ENCODE results near the gene B3GLCT.

The B3GLCT gene

DNA sequence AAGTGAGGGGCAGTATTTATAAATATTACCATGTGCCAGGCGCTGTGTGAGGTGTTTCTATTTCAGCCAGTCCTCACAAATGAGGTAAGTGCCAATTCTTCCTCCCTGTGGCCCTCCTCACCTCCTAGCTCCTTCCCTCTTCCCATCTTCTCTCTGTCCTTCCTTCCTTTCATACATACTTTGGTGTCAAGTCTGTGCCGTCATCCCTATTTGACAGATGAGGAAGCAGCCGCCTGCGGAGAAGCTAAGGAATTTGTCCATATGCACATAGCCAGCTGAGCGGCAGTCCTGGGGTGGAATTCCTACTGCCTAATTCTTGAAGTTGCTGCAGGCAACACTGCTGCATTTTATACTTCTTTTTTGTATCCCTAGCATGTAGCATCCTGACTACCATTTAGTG is 150.8 kb downstream of the B3GLCT start:
- no peak for DNase-seq (ENCODE audit: low spot score)

DNA sequence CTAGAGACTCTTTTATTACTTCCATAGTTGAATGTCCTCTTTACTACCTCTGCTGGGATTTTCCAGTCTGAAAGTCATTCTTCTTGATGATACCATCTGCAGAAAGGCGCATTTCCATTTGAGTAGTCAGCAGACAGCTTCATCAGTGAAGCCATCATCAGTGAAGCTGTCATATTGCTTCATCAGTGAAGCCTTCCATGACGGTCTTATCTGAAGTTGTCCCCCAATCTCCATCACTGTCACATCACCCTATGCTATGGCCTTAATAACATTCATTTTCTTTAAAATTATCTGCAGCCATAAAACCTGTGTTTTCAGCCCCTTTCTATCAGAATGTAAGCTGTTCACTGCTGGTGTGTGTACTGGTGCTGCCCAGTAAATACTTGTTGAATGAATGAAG is 151.6 kb downstream of the B3GLCT start:
- no peak for DNase-seq (ENCODE audit: low spot score)

DNA sequence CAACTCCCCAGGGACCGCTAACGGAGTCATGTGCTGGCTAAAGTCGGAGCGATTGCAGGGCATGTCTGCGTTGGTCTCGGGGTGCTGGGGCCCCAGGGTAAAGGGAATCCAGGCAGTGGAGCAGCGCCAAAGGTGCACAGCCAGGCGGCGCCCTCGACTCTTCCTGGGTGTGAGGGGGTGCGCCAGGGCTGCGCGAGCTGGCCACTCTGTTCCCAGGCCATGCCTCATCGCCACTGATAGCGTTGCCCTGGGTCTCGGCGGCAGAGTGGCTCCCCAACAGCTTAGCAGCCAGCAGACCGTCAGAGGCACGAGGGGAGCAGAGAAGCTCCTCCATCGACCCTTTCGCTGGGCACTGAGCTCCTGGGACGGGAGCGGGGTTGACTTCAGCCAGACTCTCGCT is 152.7 kb downstream of the B3GLCT start:
- no peak for DNase-seq (ENCODE audit: low spot score)

DNA sequence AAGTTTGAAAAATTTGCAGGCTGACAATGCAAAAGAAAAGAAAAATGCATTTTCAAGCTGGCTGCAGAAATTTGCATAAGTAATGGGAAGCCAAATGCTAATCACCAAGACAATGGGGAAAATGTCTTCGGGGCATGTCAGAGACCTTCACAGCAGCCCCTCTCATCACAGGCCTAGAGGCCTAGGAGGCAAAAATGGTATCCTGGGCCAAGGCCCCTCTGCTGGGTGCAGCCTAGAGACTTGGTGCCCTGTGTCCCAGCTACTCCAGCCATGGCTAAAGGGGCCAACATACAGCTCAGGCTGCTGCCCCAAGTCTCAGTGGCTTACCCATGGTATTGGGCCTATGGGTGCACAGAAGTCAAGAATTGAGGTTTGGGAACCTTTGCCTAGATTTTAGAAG is 155.2 kb downstream of the B3GLCT start:
- DNase-seq (ENCODE audit: low spot score), result no peak

DNA sequence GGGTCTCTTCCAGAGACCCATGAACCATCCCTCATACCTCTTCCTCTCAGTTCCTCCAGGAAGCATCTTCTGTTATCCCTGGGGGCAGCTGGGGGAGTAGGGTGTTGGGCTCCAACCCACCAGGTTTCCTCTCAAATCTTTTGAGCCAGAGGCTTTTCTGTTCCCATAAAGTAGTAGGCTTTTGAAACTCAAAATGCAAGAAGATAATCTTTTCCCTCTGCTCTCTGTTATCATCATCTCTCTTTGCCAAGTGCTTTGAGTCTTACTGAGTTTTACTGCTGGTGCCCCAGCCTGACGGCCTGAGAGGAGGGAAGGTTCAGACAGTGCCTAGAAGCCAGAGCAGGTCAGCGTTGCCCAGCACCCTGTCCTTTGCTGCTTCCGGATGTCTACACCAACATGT is 157.2 kb downstream of the B3GLCT start:
- DNase-seq (ENCODE audit: low spot score), result no peak

DNA sequence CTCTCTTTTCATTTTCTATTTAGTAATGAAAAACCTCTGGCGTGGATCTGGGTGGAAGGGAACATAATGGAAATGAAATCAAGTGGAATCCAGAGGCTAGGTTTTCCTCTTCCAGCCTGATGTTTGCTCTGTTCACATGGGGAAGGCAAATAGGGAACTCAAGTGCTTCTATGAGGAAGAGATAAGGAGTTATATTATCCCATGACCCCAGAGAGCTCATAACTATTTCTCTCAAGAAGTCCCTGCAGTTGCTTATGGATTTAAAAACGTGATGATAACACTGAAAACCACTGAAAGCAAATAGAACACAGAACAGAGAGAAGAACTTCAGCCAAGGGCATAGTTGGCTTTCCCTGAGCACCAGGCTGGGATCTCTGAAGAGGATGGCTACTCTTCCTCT is 157.8 kb downstream of the B3GLCT start:
- DNase-seq (ENCODE audit: low spot score), result no peak

DNA sequence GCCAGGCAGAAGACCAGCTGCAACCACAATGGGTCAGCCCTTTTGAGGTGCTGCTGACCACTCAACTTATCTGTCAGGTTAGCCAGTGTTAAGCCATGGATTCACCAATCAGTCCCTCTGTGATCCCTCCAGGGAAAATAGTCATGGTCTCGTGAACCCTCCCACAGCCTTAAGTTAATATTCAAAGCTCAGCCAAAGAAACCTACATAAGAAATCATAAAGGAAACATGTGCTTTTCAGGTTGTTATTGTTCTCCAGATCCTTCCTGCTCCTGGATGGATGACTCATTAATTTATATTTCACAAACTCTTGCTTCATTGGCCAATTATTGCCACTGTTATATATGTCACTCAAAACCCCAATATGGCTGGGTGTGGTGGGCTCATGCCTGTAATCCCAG is 161.9 kb downstream of the B3GLCT start:
- no peak for DNase-seq (ENCODE audit: low spot score)

DNA sequence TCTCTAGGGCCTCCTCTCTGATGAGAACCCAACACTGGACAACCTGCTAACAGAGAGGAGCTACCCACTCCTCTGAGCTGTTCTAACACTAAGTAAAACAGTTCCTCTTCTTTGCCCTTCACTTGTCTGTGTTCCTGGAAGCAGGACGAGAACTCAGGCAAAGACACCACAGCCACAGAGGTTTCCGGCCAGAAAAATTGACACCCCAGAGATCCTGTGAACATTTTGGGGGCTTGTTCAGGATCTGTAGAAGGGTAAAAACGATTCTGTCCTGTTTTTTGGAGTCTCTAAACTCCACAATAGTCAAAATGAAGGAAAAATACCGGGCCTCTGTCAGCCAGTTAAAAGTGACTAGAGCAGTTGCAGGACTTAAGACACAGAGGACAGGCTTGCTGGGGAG is 165.9 kb downstream of the B3GLCT start:
- DNase-seq (ENCODE audit: low spot score), result no peak

DNA sequence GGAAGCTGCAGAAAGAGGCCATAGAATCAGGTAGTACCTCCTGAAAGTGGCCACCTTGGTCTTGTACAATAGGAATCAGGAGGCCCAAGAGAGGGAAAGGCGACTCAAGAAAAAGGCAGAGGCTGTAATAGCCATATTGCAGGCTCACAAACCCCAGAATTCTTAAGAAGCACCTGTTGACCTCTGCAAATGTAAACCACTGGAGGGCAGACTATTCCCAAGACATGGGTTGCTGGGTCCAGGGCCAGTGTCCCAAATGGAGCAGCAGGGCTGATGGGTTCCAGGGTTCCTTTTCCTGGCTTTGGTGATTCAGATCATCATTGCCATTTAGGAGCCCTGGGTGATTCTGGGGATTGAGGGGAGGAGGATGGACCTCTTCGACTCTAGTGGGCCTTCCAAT is 167.6 kb downstream of the B3GLCT start:
- no peak for DNase-seq (ENCODE audit: low spot score)

DNA sequence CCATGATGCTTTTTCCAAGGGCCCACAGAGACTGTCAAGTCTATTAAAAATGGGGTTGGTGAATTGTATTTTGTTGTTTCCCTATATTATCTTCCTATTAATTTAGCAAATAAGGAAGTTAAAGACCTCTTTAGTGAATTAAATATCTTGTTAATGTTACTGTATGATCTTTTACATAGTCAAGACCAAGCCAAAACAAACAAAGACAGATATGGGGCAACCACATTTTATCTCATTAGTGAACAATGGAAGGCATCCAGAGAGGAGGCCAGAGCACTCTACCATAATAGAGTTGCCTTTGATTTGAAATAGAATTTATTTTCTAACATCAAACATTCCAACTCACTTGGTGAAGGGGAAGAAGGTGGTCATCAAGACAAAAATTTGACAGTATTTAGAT is 169.4 kb downstream of the B3GLCT start:
- DNase-seq (ENCODE audit: low spot score), result no peak

DNA sequence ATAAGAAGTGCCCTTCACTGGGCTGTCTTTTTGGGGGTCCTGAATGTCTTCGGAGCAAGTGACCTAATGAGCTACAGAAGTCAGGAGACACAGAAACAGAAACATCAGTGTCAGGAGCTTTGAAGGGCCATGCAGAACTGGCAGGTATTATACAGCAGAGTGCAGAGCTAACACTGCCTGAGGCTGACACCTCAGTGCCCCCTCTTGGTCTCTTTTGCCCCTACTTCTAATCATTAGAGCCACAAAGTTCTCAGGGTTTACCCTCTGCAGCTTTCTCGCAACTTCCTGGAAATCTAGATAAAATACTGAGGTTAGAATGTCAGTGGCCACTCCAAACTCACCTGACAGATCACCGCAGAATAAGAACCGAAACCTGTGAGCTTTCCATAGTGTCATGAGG is 172.7 kb downstream of the B3GLCT start:
- DNase-seq (ENCODE audit: low spot score), result no peak

DNA sequence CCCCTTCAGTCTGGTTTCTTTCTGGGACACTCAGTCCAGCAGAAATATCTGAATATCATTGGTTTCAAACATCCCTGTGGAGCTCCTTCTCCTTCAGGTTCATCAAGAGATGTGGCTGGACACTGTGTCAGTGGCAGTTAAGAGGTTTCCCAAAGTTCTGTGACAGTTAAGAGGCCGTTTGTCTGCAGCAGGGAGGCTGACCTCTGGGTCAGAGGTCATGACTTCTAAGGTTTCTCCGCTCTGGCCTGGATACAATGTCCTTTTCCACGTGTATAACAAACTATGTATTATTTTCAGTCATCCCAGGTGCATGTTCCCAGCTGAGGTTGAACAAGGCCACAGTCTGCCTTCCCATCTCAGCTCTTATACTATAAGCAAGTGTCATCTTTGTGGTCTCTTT is 174.9 kb downstream of the B3GLCT start:
- no peak for DNase-seq (ENCODE audit: low spot score)

DNA sequence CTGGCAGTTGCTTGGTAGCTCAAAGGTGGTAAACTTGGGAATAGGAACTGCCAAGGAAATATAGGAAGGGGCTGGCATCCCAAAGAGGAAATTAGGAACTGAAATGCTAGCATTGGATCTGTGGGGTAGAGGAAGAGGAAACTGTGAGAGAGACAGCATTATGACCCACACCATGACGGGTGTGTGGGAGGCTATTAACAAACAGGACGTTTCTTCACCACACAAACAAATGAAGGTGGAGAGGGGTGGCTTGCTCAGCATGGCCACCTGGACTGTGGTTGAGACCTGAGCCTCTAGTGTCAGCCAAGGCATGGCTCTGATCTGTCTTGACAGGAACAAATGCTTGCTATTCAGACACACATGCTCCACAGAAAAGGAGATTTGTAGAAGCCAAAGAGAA is 178.2 kb downstream of the B3GLCT start:
- no peak for DNase-seq (ENCODE audit: low spot score)

DNA sequence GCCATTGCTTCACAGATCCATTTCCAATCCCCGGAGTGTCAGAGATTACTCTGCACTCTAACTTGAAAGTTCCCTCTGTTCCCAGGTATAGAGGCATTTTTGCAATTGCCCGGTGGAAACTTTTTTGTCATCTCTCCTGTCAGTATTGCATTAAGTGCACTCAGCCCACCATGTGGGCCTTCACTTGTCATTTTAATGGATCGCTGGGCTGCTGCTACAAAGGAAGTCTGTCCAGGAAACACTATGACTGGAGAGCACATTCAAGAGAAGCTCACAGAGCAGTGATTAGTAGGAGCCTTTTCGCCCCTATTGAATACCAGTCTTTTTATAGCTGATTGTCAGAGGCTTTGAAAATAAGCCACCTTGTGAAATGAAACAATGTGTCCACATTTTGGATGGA is 180.9 kb downstream of the B3GLCT start:
- DNase-seq (ENCODE audit: low spot score), result no peak

All from GM03348 (cell line).